Measurements from ENCODE around the gene PLXNA4.

- TF ChIP-seq EZH2 (IDR thresholded peaks at IDR 0.05; ENCODE audit: insufficient read depth, low read length) = no peak
- TF ChIP-seq CTCF (IDR thresholded peaks at IDR 0.05; ENCODE audit: insufficient read depth, low read depth, low read length) = no peak
Observed at GRCh38 chr7:132210821-132211220, 365.4 kb downstream of the PLXNA4 start.

Measured in astrocyte (in vitro differentiated cells and primary cell).